Spinal cord (tissue), 10 donors: Measurements from ENCODE around the gene FBXW8. TPM values are rescaled to one million over a fixed set of nuclear protein-coding genes. Genes with fewer than 3 reads are reported as not detected.

Experiments
- DNase-seq, 6 donors: peaks; one replicate each; pipeline versions ENCODE4 v3.0.0 to v3.0.0-alpha.2; 2013 to 2015; ENCODE audit warnings: low spot score in 6 of 6, low read depth in 4 of 6
- H3K27ac ChIP-seq: one replicate; pipeline ENCODE4 v1.5.1; 2013; ENCODE audit warnings: low read depth, low read length, control low read depth
- H3K27me3 ChIP-seq: one replicate; pipeline ENCODE4 v1.6.1; 2013; ENCODE audit warnings: low read length; ENCODE audit not compliant: control insufficient read depth, insufficient read depth
- H3K36me3 ChIP-seq: one replicate; pipeline ENCODE4 v1.6.1; 2013; ENCODE audit warnings: low read length; ENCODE audit not compliant: control insufficient read depth, insufficient read depth
- H3K4me1 ChIP-seq: one replicate; pipeline ENCODE4 v1.6.1; 2013; ENCODE audit warnings: low read length; ENCODE audit not compliant: control insufficient read depth, insufficient read depth
- H3K4me3 ChIP-seq: one replicate; pipeline ENCODE4 v1.5.1; 2013; ENCODE audit warnings: low read depth, low read length, control low read depth
- H3K9me3 ChIP-seq: one replicate; pipeline ENCODE4 v1.6.1; 2013; ENCODE audit warnings: low read length; ENCODE audit not compliant: control insufficient read depth, insufficient read depth
- WGBS: methylation state at CpG from one replicate; pipeline ENCODE4 v1.1.5; 2013; ENCODE audit warnings: missing lambda C conversion rate; ENCODE audit not compliant: insufficient coverage; 5-methylcytosine and 5-hydroxymethylcytosine counted together
- polyA plus RNA-seq, 2 donors: library from polyadenylated mRNA; unstranded; fragments of 120-200 nt; gene quantifications; one replicate each; pipeline ENCODE4 v1.2.1, GENCODE V29; 2013; ENCODE audit not compliant: insufficient read length in 2 of 2
- total RNA-seq, 2 donors: library from RNA; depleted of rRNA in 1 of 2; stranded (reverse); fragments of 120-200 nt in 1 of 2; fragments of >200 nt in 1 of 2; gene quantifications; one replicate each; pipeline versions ENCODE4 v1.2.3 to v1.2.4, GENCODE V29; 2013 to 2014
- donor health status: healthy.

Gene FBXW8
- total and polyA plus RNA-seq, 4 donors: 9.3 to 18.2 (median 17.3) TPM

DNA sequence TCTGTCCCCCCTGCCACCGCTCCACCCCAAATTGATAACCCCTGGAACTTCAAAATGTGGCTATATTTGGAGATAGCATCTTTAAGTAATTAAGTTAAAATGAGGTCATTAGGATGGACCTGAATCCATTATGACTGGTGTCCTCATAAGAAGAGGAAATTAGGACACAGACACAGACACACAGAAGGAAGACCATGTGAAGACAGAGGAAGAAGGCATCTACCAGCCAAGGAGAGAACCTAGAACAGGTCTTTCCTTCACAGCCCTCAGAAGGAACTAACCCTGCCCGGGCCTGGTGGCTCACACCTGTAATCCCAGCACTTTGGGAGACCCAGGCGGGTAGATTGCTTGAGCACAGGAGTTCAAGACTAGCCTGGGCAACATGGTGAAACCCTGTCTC is 25.9 kb upstream of the FBXW8 start:
- Histone ChIP-seq H3K36me3 (no peaks in the 10 kb centered on the region), H3K4me3 (no peak overlapping the region), H3K4me1 (peaks cover 24% of the 10 kb centered on the region), H3K9me3 (no peaks in the 10 kb centered on the region), H3K27ac (no peak overlapping the region), H3K27me3 (peaks cover 34% of the 10 kb centered on the region)
- DNase-seq: no peak
- WGBS: 100% methylated on average over 1 of the region's 3 CpGs

GRCh38 chr12:116885491-116885890 is 25.3 kb upstream of the FBXW8 start:
- H3K4me3 ChIP-seq: no peak overlapping the region
- peaks cover 28% of the 10 kb centered on the region for H3K27me3 ChIP-seq
- no peak for DNase-seq
- no peak overlapping the region for H3K27ac ChIP-seq
- no peaks in the 10 kb centered on the region for H3K9me3 ChIP-seq
- H3K4me1 ChIP-seq: peaks cover 17% of the 10 kb centered on the region
- H3K36me3 ChIP-seq: no peaks in the 10 kb centered on the region
- 100% methylated on average over 1 of the region's 2 CpGs for WGBS

- peaks cover 16% of the 10 kb centered on the region for H3K27me3 ChIP-seq
- H3K27ac ChIP-seq: no peak overlapping the region
- H3K4me3 ChIP-seq: no peak overlapping the region
- no peaks in the 10 kb centered on the region for H3K36me3 ChIP-seq
- no peaks in the 10 kb centered on the region for H3K9me3 ChIP-seq
- WGBS: no CpG with 5 or more reads among the region's 1 CpG
- peaks cover 5% of the 10 kb centered on the region for H3K4me1 ChIP-seq
- no peak for DNase-seq
Observed at GRCh38 chr12:116887244-116887643, 23.5 kb upstream of the FBXW8 start.

- WGBS: no CpG with 5 or more reads among the region's 6 CpGs
- Histone ChIP-seq H3K4me1 (no peaks in the 10 kb centered on the region), H3K27me3 (peaks cover 9% of the 10 kb centered on the region), H3K27ac (no peak overlapping the region), H3K4me3 (no peak overlapping the region), H3K9me3 (no peaks in the 10 kb centered on the region), H3K36me3 (no peaks in the 10 kb centered on the region)
- DNase-seq: no peak
Observed at GRCh38 chr12:116887897-116888296, 22.9 kb upstream of the FBXW8 start.

GRCh38 chr12:116890330-116890729 is 20.4 kb upstream of the FBXW8 start:
- no peak overlapping the region for H3K4me3 ChIP-seq
- H3K9me3 ChIP-seq: no peaks in the 10 kb centered on the region
- no peaks in the 10 kb centered on the region for H3K4me1 ChIP-seq
- WGBS: no CpG with 5 or more reads among the region's 2 CpGs
- H3K27ac ChIP-seq: no peak overlapping the region
- H3K27me3 ChIP-seq: no peaks in the 10 kb centered on the region
- DNase-seq: no peak
- no peaks in the 10 kb centered on the region for H3K36me3 ChIP-seq

GRCh38 chr12:116891019-116891418 is 19.7 kb upstream of the FBXW8 start:
- Histone ChIP-seq H3K4me3 (no peak overlapping the region), H3K27ac (no peak overlapping the region), H3K9me3 (no peaks in the 10 kb centered on the region), H3K27me3 (no peaks in the 10 kb centered on the region), H3K36me3 (no peaks in the 10 kb centered on the region), H3K4me1 (no peaks in the 10 kb centered on the region)
- no peak for DNase-seq
- WGBS: 100% methylated on average over 1 of the region's 3 CpGs

- 82% methylated on average over 7 of the region's 12 CpGs for WGBS
- no peaks in the 10 kb centered on the region for H3K27me3 ChIP-seq
- H3K36me3 ChIP-seq: no peaks in the 10 kb centered on the region
- H3K4me1 ChIP-seq: no peaks in the 10 kb centered on the region
- DNase-seq: peak in 1 of 6 donors; percentile 71
- H3K9me3 ChIP-seq: no peaks in the 10 kb centered on the region
- no peak overlapping the region for H3K27ac ChIP-seq
- no peak overlapping the region for H3K4me3 ChIP-seq
Observed at GRCh38 chr12:116892349-116893140, 18.2 kb upstream of the FBXW8 start.

DNA sequence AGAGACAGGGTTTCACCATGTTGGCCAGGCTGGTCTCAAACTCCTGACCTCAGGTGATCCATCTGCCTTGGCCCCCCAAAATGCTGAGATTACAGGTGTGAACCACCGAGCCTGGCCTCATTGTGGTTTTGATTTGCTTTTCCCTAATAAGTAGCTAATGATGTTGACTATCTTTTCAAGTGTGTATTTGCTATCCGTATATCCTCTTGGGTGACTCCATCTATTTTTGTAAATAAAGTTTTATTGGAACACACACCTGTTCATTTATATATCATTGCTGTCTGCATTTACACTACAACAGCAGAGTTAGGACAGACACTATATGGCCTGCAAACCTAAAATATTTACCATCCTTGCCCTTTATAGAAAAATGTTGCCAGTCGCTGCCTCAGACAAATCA is 15.8 kb upstream of the FBXW8 start:
- no peak overlapping the region for H3K27ac ChIP-seq
- no peaks in the 10 kb centered on the region for H3K9me3 ChIP-seq
- no CpG with 5 or more reads among the region's 3 CpGs for WGBS
- no peaks in the 10 kb centered on the region for H3K4me1 ChIP-seq
- H3K4me3 ChIP-seq: no peak overlapping the region
- no peak for DNase-seq
- no peaks in the 10 kb centered on the region for H3K36me3 ChIP-seq
- H3K27me3 ChIP-seq: no peaks in the 10 kb centered on the region

DNA sequence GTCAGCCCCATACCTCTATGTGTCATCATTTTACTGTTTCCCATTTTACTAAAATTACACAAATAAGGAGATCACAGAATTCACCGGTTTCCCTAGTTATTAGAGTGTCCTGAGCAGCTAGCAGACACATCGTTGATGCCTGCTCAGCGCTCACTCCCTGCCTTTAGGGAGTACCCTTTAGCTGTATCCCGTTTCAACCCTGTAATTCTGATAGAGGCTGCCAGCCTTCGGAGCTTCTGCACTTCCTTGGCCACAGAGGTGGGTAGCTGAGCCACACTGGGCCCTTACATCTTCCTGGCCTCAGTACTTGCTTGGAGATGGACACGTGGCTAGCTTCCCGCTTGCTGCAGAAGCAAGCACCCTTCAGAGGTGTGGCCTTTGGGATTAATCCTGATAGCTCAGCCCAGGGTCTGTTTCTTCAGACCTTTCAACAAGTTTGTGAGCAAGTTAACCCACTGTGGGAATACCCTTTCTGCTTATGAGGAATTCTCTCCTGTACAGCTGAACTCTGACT is 14.3 kb upstream of the FBXW8 start:
- DNase-seq: no peak
- Histone ChIP-seq H3K27me3 (no peaks in the 10 kb centered on the region), H3K9me3 (no peaks in the 10 kb centered on the region), H3K4me1 (no peaks in the 10 kb centered on the region), H3K4me3 (no peak overlapping the region), H3K36me3 (no peaks in the 10 kb centered on the region), H3K27ac (no peak overlapping the region)
- 83% methylated on average over 5 of the region's 7 CpGs for WGBS

DNA sequence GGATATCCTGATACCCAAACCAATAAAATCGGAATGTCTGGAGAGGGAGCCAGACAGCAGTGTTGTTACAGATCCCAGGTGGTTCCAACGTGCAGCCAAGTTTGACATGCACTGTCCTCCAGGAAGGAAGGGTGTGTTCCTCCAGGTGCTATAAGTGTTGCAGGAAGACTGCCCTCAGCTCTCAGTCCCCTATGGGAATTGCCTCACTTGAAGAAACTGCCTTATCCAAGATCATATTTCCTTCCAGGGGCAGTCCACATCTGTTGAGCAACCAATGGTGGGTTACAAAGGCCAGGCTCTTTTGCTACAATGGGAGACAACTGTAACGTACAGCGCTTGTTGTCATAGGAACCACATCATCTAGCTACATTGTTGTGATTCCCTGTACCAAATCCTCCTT is 13.3 kb upstream of the FBXW8 start:
- Histone ChIP-seq H3K9me3 (no peaks in the 10 kb centered on the region), H3K27me3 (no peaks in the 10 kb centered on the region), H3K36me3 (no peaks in the 10 kb centered on the region), H3K4me3 (no peak overlapping the region), H3K27ac (no peak overlapping the region), H3K4me1 (no peaks in the 10 kb centered on the region)
- 88% methylated on average over 4 of the region's 4 CpGs for WGBS
- DNase-seq: no peak
